COLO829 (cell line): ENCODE data around the gene PANK4.

Experiments used
- DNase-seq: peaks from one replicate; pipeline ENCODE4 v3.0.0; 2012; ENCODE audit warnings: low spot score

PANK4 gene

DNA sequence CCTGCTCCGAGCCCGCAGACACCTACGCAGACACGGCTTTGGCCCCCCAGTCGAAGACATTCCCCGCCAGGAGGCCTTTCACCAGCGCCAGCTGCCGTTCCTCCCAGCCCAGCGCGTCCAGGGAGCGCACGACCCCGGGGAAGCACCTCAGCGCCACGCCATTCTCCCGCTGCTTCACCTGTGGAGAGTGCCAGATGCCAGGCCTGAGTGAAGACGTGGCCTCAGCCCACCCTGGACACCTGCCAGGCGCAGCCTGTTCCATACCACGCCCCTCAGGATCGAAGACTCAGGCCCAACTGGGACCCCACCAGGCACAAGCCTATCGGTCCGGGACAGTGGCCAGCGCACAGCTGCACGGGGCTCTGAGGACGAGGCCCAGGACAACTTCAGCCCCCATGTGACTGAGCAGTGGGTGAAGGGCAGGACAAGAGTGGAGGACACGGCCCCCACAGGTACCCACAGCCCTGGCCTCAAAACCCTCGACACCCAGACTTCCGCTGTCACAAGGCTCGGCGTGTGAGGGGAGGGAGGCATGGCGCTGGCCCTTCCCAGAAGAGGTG is 13.5 kb downstream of the PANK4 start:
- no peak for DNase-seq

- no peak for DNase-seq
These were observed 15.8 kb downstream of the PANK4 start for GRCh38 chr1:2510366-2511155.

GRCh38 chr1:2509589-2509988 is 16.8 kb downstream of the PANK4 start:
- DNase-seq: no peak

GRCh38 chr1:2508751-2509150 is 17.6 kb downstream of the PANK4 start:
- DNase-seq: no peak

GRCh38 chr1:2508180-2508579 is 18.2 kb downstream of the PANK4 start:
- no peak for DNase-seq

GRCh38 chr1:2507744-2508155 is 18.6 kb downstream of the PANK4 start:
- DNase-seq: no peak

GRCh38 chr1:2506901-2507565 is 19.4 kb downstream of the PANK4 start:
- DNase-seq: no peak

DNA sequence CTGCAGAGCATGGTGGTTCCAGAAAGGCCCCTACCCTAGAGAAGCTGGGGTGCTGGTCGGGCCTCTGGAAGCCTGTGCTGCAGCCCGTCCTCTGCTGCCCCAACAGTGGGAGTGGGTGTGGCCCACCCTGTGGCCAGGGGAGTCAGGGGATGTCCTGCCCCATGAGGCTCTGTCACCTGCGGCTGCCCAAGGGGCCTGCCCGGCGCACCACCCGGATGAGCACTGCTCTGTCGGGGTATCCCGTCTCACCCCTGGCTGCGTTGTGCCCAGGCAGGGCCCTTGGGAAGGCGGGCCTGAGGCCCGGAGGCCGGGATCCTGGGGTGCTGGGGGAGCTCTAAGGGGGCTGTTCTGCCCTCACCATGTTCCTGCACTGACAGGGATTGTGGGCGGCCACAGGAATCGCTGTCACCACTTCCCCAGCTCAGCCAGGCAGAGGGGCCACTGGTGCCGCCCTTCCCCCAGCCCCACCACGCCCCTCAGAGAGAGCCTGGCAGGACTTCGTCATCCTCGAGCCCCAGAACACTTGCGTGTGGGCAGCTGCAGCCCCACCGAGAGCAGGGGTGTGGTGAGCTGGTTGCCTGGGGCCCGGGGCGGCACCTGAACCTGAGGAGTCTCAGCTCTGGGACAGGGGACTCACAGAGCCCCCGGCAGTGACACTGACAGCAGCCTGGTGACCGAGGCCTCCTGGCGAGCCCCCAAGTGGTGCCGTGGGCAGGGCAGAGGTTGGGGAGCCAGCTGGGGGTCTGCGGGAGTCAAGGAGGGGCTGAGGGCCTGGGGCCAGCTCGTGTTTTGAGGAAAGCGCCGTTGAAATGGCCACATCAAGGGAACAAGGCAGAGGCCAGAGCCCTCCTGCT is 20.2 kb downstream of the PANK4 start:
- DNase-seq: no peak

DNA sequence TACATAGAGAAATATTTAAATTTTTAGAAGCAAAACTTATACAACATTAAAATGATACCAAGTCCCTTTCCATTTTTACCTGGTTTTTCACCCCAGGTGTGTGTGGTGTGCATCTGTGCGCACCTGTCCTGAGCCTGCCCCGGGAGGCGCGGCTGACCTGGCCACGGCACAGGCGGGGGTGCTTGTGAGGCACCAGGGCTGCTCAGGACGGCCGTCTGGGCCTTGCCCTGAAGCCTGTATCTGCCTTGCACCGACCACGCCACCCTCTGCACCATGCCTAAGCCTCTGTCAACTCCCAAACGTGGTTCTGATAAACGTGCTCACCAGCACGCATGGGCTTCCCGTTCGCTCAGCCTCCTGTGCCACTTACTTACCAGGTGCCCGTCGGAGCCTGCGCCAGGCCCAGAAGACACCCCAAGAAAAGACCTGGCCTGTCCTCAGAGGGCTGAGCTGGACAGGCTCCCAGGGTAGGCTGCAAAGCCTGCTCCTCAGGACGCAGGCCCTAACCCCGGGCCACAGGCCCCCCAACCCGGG is 20.9 kb downstream of the PANK4 start:
- no peak for DNase-seq

DNA sequence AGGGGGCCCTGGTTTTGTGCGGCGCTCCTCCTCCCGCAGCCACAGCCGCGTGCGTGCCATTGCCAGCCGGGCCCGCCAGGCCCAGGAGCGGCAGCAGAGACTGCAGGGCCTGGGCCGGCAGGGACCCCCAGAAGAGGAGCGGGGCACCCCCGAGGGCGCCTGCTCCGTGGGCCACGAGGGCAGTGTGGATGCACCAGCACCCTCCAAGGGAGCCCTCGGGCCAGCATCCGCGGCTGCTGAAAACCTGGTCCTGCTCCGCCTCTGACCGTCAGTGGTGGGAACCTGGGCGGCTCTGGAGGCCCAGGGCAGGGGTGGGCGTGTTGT is 21.5 kb downstream of the PANK4 start:
- no peak for DNase-seq

DNA sequence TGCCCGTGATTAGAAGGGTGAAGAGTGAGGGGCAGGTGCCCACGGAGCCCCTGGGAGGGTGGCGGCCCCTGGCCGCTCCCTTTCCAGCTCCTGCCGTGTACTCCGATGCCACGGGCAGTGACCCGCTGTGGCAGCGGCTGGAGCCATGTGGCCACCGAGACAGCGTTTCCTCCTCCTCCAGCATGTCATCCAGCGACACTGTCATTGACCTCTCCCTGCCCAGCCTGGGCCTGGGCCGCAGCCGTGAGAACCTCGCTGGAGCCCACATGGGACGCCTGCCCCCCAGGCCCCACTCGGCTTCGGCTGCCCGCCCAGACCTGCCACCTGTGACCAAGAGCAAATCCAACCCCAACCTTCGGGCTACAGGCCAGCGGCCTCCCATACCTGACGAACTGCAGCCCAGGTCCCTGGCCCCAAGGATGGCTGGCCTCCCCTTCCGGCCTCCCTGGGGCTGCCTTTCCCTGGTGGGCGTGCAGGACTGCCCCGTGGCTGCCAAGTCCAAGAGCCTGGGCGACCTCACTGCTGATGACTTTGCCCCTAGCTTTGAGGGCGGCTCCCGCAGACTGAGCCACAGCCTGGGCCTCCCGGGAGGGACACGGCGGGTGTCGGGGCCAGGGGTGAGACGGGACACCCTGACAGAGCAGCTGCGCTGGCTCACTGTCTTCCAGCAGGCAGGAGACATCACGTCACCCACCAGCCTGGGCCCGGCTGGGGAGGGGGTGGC is 22.0 kb downstream of the PANK4 start:
- DNase-seq: no peak

DNA sequence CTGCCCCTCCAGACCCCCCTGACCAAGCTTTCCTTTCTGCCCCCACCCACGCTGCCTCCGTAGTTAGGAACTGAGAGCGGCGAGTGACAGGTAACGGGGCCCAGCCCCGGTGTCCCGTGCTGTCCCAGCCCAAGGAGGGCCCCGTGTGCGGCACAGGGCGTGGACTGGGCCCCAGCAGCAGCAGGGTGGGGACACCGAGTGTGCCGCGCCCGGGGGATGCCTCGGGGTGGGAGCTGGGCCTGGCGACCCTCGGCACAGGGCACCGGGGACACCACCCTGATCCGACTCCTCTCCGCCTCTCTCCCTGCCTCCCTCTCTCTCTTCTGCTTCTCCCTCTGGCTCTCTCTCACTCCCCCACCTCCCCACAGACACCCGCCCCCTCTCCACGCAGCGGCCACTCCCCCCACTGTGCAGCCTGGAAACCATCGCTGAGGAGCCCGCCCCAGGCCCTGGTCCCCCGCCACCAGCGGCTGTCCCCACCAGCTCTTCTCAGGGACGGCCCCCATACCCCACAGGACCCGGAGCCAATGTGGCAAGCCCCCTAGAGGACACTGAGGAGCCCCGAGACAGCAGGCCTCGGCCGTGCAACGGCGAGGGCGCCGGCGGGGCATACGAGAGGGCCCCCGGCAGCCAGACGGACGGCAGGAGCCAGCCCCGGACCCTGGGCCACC is 22.7 kb downstream of the PANK4 start:
- no peak for DNase-seq

- no peak for DNase-seq
These were observed 23.5 kb downstream of the PANK4 start for GRCh38 chr1:2502661-2503553.

GRCh38 chr1:2502210-2502609 is 24.2 kb downstream of the PANK4 start:
- DNase-seq: no peak

DNA sequence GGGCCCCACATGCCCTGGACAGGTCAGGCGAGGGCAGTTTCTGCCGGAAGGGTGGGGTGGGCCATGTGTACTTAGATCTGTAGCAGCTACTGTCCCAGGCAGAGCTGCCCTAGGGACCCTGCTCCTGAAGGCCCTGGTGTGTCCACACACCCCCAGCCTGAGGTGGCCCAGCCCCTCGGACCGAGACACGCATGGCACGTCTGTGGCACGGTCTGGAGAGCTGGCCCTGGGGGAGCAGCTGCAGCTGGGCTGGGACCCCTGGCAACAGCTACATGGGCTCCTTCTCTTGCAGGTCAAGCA is 24.6 kb downstream of the PANK4 start:
- DNase-seq: no peak

DNA sequence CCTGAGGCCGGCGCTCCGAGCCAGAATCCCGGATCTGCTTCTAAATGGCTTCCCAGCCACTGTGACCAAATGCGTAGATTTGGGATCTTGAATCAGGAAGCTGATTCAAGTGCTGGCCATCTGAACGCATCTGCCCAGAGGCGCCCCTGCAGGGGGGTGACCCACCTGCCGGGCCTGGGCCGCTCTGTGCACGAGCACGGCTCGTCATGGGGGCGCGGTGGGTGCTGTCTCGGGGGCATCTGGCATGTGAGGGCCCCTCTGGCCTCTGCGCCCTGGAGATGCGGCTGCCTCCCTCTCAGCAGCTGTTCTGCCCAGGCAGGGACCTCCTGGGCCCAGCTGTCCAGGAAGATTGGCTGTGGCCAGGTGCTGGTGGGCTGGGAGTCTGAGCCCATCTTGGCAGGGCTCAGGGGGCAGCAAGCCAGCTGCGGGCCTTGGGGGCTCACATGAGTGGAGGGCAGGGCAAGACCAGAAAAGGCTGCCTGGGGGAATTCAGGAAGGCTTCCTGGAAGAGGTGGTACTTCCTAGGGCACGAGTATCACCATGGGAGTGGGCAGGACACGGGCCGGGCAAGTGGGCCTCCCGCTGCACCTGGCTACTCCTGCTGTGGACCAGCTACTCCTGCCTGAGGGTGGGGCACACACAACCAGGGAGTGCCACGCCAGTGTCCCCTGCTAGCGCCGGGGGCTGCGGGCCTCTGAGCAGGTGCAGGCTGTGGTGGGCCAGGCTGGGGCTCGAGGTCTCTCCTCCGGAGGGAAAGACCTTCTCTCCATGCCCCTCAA is 25.2 kb downstream of the PANK4 start:
- DNase-seq: no peak

DNA sequence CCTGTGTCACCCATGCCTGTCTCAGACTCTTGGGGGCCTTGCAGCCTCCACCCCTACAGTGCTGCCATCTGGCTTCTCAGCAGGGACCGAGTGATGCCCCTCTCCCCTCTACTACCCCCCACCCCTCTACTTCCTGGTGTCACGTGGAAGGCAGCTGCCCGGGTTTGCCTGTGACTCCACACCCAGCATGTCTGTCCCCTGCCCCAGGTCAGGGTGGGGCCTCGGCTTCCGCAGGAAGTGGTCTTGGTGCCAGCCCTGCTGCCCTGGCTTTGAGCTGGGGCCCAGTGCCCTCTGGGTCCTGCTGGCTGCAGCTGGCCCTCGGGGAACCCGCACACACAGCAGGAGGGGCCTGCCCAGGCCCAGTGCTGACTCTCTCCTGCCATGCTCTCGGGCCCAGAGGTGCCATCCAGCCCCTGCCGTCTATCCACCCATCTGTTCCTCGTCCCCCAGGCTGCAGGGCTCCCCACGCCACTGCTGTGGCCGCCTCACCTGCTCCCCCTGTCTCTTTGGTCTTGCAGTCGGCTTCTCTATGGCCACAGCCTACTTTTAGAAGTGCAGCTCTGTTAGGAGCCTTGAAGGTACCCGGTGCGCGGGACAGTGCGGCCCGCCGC is 26.3 kb downstream of the PANK4 start:
- no peak for DNase-seq

DNA sequence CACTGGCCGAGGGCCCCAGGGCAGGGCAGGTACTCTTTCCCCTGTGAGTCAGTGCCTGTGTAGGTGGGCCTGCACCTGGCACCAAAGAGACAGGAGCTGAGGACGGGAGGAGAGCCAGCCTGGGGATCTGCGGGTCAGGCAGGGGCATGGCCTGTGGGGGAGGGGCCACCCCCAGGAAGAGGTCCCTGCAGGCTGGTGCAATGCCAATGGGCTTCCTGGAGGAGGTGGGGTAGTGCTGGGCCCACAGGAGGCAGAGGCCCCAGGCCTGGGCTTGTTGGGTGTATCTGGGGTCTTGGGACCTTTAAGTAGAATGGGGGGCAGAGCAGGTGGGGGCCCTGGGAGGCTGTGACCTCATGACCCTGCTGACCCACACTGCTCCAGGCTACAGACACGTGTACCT is 27.1 kb downstream of the PANK4 start:
- no peak for DNase-seq

DNA sequence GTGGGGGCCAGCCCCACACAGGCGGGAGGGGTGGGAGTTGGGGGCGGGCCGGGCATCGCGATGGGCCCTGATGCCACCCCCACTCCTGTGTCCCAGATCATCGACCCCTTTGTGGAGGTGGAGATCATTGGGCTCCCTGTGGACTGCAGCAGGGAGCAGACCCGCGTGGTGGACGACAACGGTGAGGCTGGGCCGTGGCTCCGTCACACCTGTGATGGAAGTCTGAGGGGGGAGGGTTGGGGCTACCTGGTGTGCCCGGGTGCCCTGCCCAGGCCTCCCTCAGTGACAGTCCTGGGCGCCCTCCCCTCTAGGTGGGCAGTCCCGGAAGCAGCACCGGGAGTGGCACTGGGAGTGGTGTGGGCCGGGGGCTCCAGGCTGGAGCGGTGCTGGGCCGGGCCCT is 27.7 kb downstream of the PANK4 start:
- DNase-seq: no peak
